Neural cell (in vitro differentiated cells): ENCODE measurements around the gene TRIO.

Source experiments
- EP300 ChIP-seq: fragments of 450-650 bp; conservative IDR thresholded peaks from 2 replicates; pipeline ENCODE4 v1.6.1; 2014; ENCODE audit warnings: antibody characterized with exemption, mild to moderate bottlenecking, moderate library complexity; ENCODE audit not compliant: poor library complexity, severe bottlenecking
- MXI1 ChIP-seq: fragments of 450-650 bp; conservative IDR thresholded peaks from 2 replicates; pipeline ENCODE4 v1.6.1; 2014; ENCODE audit warnings: antibody characterized with exemption, mild to moderate bottlenecking; ENCODE audit not compliant: poor library complexity, severe bottlenecking
- POLR2AphosphoS5 ChIP-seq: IDR thresholded peaks from 2 replicates; pipeline ENCODE4 v1.6.1; 2012
- SMC3 ChIP-seq: fragments of 450-650 bp; conservative IDR thresholded peaks from 2 replicates; pipeline ENCODE4 v1.6.1; 2014; ENCODE audit warnings: antibody characterized with exemption, mild to moderate bottlenecking, moderate library complexity; ENCODE audit not compliant: poor library complexity
- TF ChIP-seq, protein P1 (sequence below): fragments of 450-650 bp; IDR thresholded peaks from 2 replicates; pipeline ENCODE4 v1.5.1; 2014; ENCODE audit warnings: antibody characterized with exemption, mild to moderate bottlenecking, moderate library complexity; ENCODE audit not compliant: poor library complexity, severe bottlenecking
- TF ChIP-seq, protein P2 (sequence below): IDR thresholded peaks from 2 replicates; pipeline ENCODE4 v1.6.1; 2012; ENCODE audit warnings: borderline replicate concordance

DNA sequence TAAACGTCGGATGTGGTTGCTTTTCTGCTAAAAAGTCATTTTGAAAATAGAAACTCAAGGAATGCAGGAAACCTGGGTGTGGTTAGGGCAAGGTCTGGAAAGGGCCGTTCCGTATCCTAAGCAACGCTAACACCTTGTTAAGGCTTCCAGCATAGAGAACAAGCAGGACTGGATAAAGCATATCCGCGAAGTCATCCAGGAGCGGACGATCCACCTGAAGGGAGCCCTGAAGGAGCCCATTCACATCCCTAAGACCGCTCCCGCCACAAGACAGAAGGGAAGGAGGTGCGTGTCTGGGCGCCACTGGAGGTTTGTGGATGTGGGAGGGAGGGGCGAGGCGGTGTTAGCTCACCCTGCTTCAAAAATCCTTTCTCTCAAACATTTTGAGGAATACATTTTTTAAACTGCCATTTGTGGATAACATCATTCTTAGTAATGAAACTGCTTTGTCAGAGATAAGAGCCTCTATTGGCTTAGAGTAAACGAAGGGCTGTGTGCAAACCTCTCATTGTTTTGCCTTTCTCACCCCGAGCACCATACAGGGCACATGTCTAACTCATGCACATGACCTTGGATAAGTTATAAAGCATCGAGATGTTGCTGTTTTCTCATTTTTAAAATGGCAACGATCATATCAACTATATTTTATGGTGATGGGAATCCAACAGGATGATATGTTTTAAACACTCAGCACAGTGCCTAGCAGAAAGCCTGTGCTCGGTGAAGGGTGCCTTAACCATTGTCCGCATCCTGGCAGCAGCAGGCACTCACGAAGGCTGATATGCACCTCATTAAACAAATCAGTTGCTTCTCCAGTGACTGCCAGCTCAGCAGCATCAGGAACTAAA, 262.8 kb downstream of the TRIO start:
- TF ChIP-seq MXI1 (no peak), POLR2AphosphoS5 (no peak), SMC3 (no peak), EP300 (no peak)
- TF ChIP-seq, protein P1, sequence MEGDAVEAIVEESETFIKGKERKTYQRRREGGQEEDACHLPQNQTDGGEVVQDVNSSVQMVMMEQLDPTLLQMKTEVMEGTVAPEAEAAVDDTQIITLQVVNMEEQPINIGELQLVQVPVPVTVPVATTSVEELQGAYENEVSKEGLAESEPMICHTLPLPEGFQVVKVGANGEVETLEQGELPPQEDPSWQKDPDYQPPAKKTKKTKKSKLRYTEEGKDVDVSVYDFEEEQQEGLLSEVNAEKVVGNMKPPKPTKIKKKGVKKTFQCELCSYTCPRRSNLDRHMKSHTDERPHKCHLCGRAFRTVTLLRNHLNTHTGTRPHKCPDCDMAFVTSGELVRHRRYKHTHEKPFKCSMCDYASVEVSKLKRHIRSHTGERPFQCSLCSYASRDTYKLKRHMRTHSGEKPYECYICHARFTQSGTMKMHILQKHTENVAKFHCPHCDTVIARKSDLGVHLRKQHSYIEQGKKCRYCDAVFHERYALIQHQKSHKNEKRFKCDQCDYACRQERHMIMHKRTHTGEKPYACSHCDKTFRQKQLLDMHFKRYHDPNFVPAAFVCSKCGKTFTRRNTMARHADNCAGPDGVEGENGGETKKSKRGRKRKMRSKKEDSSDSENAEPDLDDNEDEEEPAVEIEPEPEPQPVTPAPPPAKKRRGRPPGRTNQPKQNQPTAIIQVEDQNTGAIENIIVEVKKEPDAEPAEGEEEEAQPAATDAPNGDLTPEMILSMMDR: no peak
- TF ChIP-seq, protein P2, sequence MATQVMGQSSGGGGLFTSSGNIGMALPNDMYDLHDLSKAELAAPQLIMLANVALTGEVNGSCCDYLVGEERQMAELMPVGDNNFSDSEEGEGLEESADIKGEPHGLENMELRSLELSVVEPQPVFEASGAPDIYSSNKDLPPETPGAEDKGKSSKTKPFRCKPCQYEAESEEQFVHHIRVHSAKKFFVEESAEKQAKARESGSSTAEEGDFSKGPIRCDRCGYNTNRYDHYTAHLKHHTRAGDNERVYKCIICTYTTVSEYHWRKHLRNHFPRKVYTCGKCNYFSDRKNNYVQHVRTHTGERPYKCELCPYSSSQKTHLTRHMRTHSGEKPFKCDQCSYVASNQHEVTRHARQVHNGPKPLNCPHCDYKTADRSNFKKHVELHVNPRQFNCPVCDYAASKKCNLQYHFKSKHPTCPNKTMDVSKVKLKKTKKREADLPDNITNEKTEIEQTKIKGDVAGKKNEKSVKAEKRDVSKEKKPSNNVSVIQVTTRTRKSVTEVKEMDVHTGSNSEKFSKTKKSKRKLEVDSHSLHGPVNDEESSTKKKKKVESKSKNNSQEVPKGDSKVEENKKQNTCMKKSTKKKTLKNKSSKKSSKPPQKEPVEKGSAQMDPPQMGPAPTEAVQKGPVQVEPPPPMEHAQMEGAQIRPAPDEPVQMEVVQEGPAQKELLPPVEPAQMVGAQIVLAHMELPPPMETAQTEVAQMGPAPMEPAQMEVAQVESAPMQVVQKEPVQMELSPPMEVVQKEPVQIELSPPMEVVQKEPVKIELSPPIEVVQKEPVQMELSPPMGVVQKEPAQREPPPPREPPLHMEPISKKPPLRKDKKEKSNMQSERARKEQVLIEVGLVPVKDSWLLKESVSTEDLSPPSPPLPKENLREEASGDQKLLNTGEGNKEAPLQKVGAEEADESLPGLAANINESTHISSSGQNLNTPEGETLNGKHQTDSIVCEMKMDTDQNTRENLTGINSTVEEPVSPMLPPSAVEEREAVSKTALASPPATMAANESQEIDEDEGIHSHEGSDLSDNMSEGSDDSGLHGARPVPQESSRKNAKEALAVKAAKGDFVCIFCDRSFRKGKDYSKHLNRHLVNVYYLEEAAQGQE: no peak
